GM23338 (cell line): ENCODE data around the gene RSRC2.

Experiments
- CREB1 ChIP-seq: fragments of 250-450 bp; sonication (Bioruptor Pico); IDR thresholded peaks from 2 replicates; pipeline ENCODE4 v1.5.0; 2020; ENCODE audit warnings: low read depth, mild to moderate bottlenecking, moderate library complexity
- EZH2 ChIP-seq: fragments of 200-600 bp; sonication (generic); IDR thresholded peaks from one replicate; pipeline ENCODE4 v1.8.0; 2017; ENCODE audit warnings: antibody characterized with exemption, mild to moderate bottlenecking, low read depth; ENCODE audit not compliant: unreplicated experiment
- JUNB ChIP-seq: IDR thresholded peaks from one replicate; pipeline ENCODE4 v1.6.1; 2016; ENCODE audit warnings: antibody characterized with exemption; ENCODE audit not compliant: unreplicated experiment
- NANOG ChIP-seq: IDR thresholded peaks from 2 replicates; pipeline ENCODE4 v1.6.1; 2016; ENCODE audit warnings: antibody characterized with exemption, borderline replicate concordance
- POLR2AphosphoS5 ChIP-seq: IDR thresholded peaks from 2 replicates; pipeline ENCODE4 v1.6.1; 2016; ENCODE audit warnings: antibody characterized with exemption, low read depth
- ZNF331 ChIP-seq: fragments of 250-450 bp; sonication (Bioruptor Pico); IDR thresholded peaks from 2 replicates; pipeline ENCODE4 v1.5.0; 2020; ENCODE audit warnings: low read depth, mild to moderate bottlenecking, moderate library complexity
- TF ChIP-seq, protein P1 (sequence below), 2 experiments: fragments of 200-600 bp in 1 of 2; sonication (generic) in 1 of 2; conservative IDR thresholded peaks; 2 replicates each; pipeline versions ENCODE4 v1.5.1 to v1.6.1; 2016 to 2017; ENCODE audit warnings: antibody characterized with exemption in 2 of 2, low read depth in 2 of 2, mild to moderate bottlenecking in 2 of 2, moderate library complexity in 1 of 2
- TF ChIP-seq, protein P2 (sequence below): IDR thresholded peaks from one replicate; pipeline ENCODE4 v1.6.1; 2018; ENCODE audit warnings: antibody characterized with exemption; ENCODE audit not compliant: unreplicated experiment
- TF ChIP-seq, protein P3 (sequence below): IDR thresholded peaks from 2 replicates; pipeline ENCODE4 v1.6.1; 2016; ENCODE audit warnings: antibody characterized with exemption

DNA sequence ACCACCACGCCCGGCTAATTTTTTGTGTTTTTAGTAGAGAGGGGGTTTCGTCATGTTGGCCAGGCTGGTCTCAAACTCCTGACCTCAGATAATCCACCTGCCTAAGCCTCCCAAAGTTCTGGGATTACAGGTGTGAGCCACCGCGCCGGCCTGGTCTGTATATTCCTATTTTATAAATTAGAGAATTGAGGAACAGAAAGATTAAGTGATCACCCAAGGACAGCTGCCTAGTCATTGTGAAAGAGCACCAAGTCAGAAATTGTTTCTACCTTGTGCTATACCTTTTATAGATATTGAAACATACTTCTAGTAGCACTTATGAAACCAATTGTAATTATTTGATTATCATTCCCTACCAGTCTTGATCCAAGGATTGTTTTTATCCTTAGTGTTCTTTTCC lies 2.3 kb upstream of the RSRC2 start:
- TF ChIP-seq, protein P1, sequence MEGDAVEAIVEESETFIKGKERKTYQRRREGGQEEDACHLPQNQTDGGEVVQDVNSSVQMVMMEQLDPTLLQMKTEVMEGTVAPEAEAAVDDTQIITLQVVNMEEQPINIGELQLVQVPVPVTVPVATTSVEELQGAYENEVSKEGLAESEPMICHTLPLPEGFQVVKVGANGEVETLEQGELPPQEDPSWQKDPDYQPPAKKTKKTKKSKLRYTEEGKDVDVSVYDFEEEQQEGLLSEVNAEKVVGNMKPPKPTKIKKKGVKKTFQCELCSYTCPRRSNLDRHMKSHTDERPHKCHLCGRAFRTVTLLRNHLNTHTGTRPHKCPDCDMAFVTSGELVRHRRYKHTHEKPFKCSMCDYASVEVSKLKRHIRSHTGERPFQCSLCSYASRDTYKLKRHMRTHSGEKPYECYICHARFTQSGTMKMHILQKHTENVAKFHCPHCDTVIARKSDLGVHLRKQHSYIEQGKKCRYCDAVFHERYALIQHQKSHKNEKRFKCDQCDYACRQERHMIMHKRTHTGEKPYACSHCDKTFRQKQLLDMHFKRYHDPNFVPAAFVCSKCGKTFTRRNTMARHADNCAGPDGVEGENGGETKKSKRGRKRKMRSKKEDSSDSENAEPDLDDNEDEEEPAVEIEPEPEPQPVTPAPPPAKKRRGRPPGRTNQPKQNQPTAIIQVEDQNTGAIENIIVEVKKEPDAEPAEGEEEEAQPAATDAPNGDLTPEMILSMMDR (conservative IDR thresholded peaks at IDR 0.05; ENCODE audit: low read depth in 2 of 2), result no peak
- TF ChIP-seq, protein P2, sequence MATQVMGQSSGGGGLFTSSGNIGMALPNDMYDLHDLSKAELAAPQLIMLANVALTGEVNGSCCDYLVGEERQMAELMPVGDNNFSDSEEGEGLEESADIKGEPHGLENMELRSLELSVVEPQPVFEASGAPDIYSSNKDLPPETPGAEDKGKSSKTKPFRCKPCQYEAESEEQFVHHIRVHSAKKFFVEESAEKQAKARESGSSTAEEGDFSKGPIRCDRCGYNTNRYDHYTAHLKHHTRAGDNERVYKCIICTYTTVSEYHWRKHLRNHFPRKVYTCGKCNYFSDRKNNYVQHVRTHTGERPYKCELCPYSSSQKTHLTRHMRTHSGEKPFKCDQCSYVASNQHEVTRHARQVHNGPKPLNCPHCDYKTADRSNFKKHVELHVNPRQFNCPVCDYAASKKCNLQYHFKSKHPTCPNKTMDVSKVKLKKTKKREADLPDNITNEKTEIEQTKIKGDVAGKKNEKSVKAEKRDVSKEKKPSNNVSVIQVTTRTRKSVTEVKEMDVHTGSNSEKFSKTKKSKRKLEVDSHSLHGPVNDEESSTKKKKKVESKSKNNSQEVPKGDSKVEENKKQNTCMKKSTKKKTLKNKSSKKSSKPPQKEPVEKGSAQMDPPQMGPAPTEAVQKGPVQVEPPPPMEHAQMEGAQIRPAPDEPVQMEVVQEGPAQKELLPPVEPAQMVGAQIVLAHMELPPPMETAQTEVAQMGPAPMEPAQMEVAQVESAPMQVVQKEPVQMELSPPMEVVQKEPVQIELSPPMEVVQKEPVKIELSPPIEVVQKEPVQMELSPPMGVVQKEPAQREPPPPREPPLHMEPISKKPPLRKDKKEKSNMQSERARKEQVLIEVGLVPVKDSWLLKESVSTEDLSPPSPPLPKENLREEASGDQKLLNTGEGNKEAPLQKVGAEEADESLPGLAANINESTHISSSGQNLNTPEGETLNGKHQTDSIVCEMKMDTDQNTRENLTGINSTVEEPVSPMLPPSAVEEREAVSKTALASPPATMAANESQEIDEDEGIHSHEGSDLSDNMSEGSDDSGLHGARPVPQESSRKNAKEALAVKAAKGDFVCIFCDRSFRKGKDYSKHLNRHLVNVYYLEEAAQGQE, result no peak
- TF ChIP-seq, protein P3, sequence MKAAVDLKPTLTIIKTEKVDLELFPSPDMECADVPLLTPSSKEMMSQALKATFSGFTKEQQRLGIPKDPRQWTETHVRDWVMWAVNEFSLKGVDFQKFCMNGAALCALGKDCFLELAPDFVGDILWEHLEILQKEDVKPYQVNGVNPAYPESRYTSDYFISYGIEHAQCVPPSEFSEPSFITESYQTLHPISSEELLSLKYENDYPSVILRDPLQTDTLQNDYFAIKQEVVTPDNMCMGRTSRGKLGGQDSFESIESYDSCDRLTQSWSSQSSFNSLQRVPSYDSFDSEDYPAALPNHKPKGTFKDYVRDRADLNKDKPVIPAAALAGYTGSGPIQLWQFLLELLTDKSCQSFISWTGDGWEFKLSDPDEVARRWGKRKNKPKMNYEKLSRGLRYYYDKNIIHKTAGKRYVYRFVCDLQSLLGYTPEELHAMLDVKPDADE, result no peak
- TF ChIP-seq POLR2AphosphoS5, result no peak
- TF ChIP-seq NANOG, result no peak
- no peak for TF ChIP-seq EZH2
- TF ChIP-seq CREB1, result no peak
- no peak for TF ChIP-seq ZNF331
- TF ChIP-seq JUNB, result no peak
